ENCODE results near the gene DOCK3. TPM values are rescaled to one million over a fixed set of nuclear protein-coding genes. Genes with fewer than 3 reads are reported as not detected.
A peak's percentile ranks its signal among the peaks of the same experiment; 100 is the strongest.
"Not testable (repeated sequence)": the region's sequence is repeated elsewhere in the genome, so short reads cannot be mapped to it uniquely, and the experiment has no call there.

The DOCK3 gene
- total RNA-seq, 6 donors from 2014 or later: 0.15 to 3.1 (median 0.88) TPM

- WGBS, 2 donors: 92 to 96% methylated on average over 1 of the region's 1 CpG
Measured at GRCh38 chr3:50923955-50924354, 249.2 kb downstream of the DOCK3 start.

GRCh38 chr3:50924638-50925037 is 249.9 kb downstream of the DOCK3 start:
- Histone ChIP-seq H3K27me3 (no peaks in the 10 kb centered on the region), H3K36me3 (no peaks in the 10 kb centered on the region), H3K27ac (no peak overlapping the region), H3K9me3 (no peaks in the 10 kb centered on the region), H3K4me3 (no peak overlapping the region), H3K4me1 (no peaks in the 10 kb centered on the region)
- no peak for ATAC-seq (ENCODE audit: low FRiP score in 2 of 2)
- TF ChIP-seq EP300 (IDR thresholded peaks at IDR 0.05) (no peak), CTCF (IDR thresholded peaks at IDR 0.05) (no peak), POLR2A (IDR thresholded peaks at IDR 0.05) (no peak), POLR2AphosphoS5 (IDR thresholded peaks at IDR 0.05) (no peak)
- 93 to 96% methylated on average over 2 of the region's 2 CpGs for WGBS, 2 donors
- no peak for DNase-seq

More at GRCh38 chr3:50923955-50924354, 249.2 kb downstream of the DOCK3 start:
- DNase-seq: no peak
- no peak for ATAC-seq (ENCODE audit: low FRiP score in 2 of 2)
- no peaks in the 10 kb centered on the region for H3K4me1 ChIP-seq
- no peaks in the 10 kb centered on the region for H3K36me3 ChIP-seq
- H3K27ac ChIP-seq: no peak overlapping the region
- no peak overlapping the region for H3K4me3 ChIP-seq
- H3K27me3 ChIP-seq: no peaks in the 10 kb centered on the region
- H3K9me3 ChIP-seq: no peaks in the 10 kb centered on the region
- TF ChIP-seq POLR2AphosphoS5 (IDR thresholded peaks at IDR 0.05): no peak
- no peak for TF ChIP-seq CTCF (IDR thresholded peaks at IDR 0.05)
- no peak for TF ChIP-seq EP300 (IDR thresholded peaks at IDR 0.05)
- no peak for TF ChIP-seq POLR2A (IDR thresholded peaks at IDR 0.05)

- Histone ChIP-seq H3K4me1 (no peaks in the 10 kb centered on the region), H3K27ac (no peak overlapping the region), H3K4me3 (no peak overlapping the region), H3K36me3 (no peaks in the 10 kb centered on the region), H3K9me3 (no peaks in the 10 kb centered on the region), H3K27me3 (no peaks in the 10 kb centered on the region)
- ATAC-seq (ENCODE audit: low FRiP score in 2 of 2) (no peak), DNase-seq (no peak)
- WGBS, 2 donors: 43 to 46% methylated on average over 2 of the region's 2 CpGs
- no peak for TF ChIP-seq POLR2A (IDR thresholded peaks at IDR 0.05)
Measured at GRCh38 chr3:50926868-50927267, 252.1 kb downstream of the DOCK3 start.

- H3K4me1 ChIP-seq: no peaks in the 10 kb centered on the region
- no peak for TF ChIP-seq POLR2A (IDR thresholded peaks at IDR 0.05)
- TF ChIP-seq EP300 (IDR thresholded peaks at IDR 0.05): no peak
- TF ChIP-seq POLR2AphosphoS5 (IDR thresholded peaks at IDR 0.05): no peak
- no peak for TF ChIP-seq CTCF (IDR thresholded peaks at IDR 0.05)
- no peaks in the 10 kb centered on the region for H3K36me3 ChIP-seq
- H3K27me3 ChIP-seq: no peaks in the 10 kb centered on the region
- H3K27ac ChIP-seq: no peak overlapping the region
- H3K9me3 ChIP-seq: no peaks in the 10 kb centered on the region
- ATAC-seq (ENCODE audit: low FRiP score in 2 of 2): peak in 1 of 2 donors; percentile 53
- 91 to 92% methylated on average over 7 to 18 of the region's 20 CpGs for WGBS, 2 donors
- peak in 1 of 2 donors; percentile 53 for DNase-seq
- H3K4me3 ChIP-seq: no peak overlapping the region
Measured at GRCh38 chr3:50930371-50931208, 255.9 kb downstream of the DOCK3 start.

- H3K4me3 ChIP-seq, H3K4me1 ChIP-seq: not testable (repeated sequence)
- WGBS, 2 donors: 78 to 88% methylated on average over 2 of the region's 2 CpGs
Measured at GRCh38 chr3:50932918-50933317, 258.2 kb downstream of the DOCK3 start.

GRCh38 chr3:50936389-50936788 is 261.7 kb downstream of the DOCK3 start:
- no peaks in the 10 kb centered on the region for H3K27me3 ChIP-seq
- no peak for ATAC-seq (ENCODE audit: low FRiP score in 2 of 2)

More at GRCh38 chr3:50932918-50933317, 258.2 kb downstream of the DOCK3 start:
- H3K36me3 ChIP-seq; DNase-seq; H3K27ac ChIP-seq; ATAC-seq (ENCODE audit: low FRiP score in 2 of 2); H3K9me3 ChIP-seq; H3K27me3 ChIP-seq: not testable (repeated sequence)

More at GRCh38 chr3:50936389-50936788, 261.7 kb downstream of the DOCK3 start:
- no peaks in the 10 kb centered on the region for H3K4me1 ChIP-seq
- no peak overlapping the region for H3K4me3 ChIP-seq
- TF ChIP-seq CTCF (IDR thresholded peaks at IDR 0.05) (no peak), POLR2AphosphoS5 (IDR thresholded peaks at IDR 0.05) (no peak), POLR2A (IDR thresholded peaks at IDR 0.05) (no peak), EP300 (IDR thresholded peaks at IDR 0.05) (no peak)
- WGBS, 2 donors: 96 to 98% methylated on average over 2 of the region's 2 CpGs
- DNase-seq: no peak
- H3K27ac ChIP-seq: no peak overlapping the region
- H3K9me3 ChIP-seq: no peaks in the 10 kb centered on the region
- no peaks in the 10 kb centered on the region for H3K36me3 ChIP-seq
